ENCODE measurements around the gene RLIM.

The RLIM gene

DNA sequence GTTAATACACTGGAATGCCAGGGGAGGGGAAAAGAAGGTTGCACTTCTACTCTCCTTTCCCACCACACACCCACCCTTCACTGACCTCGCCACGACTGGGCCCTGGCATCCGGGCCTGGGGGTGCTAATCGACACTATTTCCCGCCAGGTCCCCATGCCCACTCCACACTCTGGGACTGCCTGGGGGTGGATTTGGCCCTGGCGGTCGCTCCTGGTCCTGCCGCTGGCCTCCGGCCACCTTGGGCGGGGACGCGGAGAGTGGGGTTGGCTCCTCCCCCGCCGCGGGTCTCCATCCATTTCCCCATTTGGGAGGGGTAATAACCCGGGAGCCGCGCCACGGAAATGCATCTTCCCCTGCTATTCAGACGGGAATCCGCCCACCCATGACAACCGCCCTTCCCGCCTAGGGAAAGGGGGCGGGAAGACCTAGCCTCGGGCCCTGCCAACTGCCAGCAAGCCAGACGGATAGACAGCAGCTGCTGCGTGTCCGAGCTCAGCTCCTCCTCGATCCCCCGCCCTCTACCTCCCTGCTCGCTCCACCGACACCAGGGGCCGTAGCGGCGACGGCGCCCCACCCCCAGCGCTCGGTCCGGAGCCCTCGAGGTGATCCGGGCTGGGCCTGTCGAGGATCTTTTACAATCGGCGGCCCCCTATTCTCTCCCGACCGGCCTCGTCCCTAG lies 78.1 kb downstream of the RLIM start:
- no peak for DNase-seq (ENCODE audit: low read depth)

DNA sequence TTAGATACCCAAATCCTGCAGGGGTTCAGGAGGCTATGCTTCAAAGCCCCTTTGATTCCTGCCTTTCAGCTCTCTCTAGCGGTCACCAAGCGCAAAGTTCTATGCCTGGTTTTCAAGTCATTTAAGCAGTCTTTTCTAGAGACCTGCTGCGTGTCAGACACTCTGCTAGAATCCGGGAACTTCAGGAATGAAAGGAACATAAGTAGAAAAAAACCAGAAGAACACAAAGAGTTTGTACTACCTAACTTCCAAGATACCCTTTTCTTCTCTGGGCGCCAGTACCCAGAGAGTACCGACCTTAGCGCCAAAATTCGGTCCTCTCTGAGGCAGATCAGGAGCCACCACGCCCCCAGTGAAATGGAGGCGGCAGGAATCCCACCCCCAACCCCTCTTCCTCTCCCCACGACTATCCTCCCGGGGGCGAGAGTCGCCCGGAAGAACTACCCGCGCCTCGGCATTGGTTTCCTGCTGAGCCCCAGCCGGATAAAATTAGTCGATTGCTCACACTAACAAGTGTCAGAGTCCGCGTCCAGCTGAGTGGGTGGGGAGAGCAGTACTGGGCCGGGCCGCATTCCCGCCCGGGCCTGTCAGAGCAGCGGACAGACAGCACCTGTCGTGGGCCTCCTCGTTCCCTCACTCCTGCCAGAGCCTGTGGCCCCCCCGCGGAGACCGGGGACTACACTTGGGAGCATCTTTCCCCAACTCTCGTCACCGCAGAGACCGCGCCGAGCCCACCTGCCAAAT lies 78.8 kb downstream of the RLIM start:
- DNase-seq (ENCODE audit: low read depth): no peak
